Measurements from ENCODE around the gene CHST15. TPM values are rescaled to one million over a fixed set of nuclear protein-coding genes. Genes with fewer than 3 reads are reported as not detected.

The CHST15 gene
- total and polyA plus RNA-seq, 2 of the 4 experiments (the other 2 are of a cell fraction), result 0.14 to 0.18 TPM

DNA sequence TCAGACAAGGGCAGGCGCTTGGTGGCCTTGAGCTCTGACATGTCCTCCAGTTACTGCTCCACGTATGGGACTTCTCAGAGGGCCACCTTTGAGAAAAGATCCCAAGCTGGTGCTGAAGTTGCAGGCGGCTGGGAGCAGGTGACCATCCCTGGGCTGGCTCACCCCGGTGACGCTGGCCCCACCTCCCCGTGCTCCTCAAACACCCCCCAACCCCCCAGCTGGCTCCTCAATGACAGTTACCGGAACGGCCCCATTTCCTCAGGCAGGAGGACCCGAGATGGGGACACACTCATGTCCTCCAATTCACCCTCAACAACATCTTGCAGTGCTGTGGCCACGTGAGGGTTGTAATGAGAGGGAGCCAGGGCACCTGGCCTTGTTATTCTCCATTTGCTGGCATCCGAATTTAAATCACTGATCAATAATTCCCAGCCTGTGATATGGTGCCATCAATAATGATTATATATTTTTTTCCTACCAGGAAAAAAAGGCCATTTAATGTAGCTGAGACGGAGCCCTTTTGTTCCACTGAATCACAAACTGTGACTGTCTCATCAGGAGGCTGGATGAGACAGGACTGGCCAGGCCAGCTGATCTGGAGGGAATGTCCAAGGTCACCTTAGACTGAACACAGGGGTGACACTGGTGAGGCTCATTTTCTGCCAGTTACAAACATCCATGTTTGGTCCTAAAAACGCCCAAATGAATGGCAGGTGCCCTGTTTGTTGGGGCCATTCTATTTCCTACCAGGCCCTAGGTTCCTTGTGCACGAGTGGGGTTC lies 64.5 kb downstream of the CHST15 start:
- Histone ChIP-seq H3K79me1 (ENCODE audit: low read depth in 1 of 2, low read length in 2 of 2) (no peaks in the 10 kb centered on the region), H3K56ac (ENCODE audit: extremely low read depth, insufficient read depth, low read length) (no peak overlapping the region), H4K8ac (ENCODE audit: low read depth in 2 of 2, low read length in 2 of 2) (no peak overlapping the region), H3K4me1 (ENCODE audit: control insufficient read depth, insufficient read depth, low read length) (no peaks in the 10 kb centered on the region), H2AFZ (replicated peaks; ENCODE audit: low read length, poor library complexity) (no peak overlapping the region), H3K9me1 (ENCODE audit: insufficient read depth, low read length) (no peaks in the 10 kb centered on the region), H4K91ac (ENCODE audit: insufficient read depth, low read depth, low read length) (no peak overlapping the region), H3K18ac (ENCODE audit: low read depth, low read length) (no peak overlapping the region), H3K4ac (ENCODE audit: low read depth, low read length) (no peak overlapping the region), H3K4me3 (ENCODE audit: insufficient read depth, low read depth, low read length) (no peak overlapping the region), H4K20me1 (ENCODE audit: insufficient read depth, low read length) (no peaks in the 10 kb centered on the region), H3K14ac (replicated peaks; ENCODE audit: low read depth, low read length) (no peak overlapping the region), H3K9ac (ENCODE audit: low read depth, low read length) (no peak overlapping the region), H2AK9ac (replicated peaks; ENCODE audit: low read depth, low read length, poor library complexity) (no peak overlapping the region), H3K23ac (ENCODE audit: low read depth, low read length) (no peak overlapping the region), H2AK5ac (ENCODE audit: low read depth, low read length) (no peak overlapping the region), H2BK15ac (ENCODE audit: low read depth, low read length) (no peak overlapping the region), H3K27ac (ENCODE audit: insufficient read depth, low read length) (no peak overlapping the region), H2BK5ac (ENCODE audit: low read depth, low read length, poor library complexity, severe bottlenecking) (no peak overlapping the region), H4K5ac (ENCODE audit: low read depth, low read length) (no peak overlapping the region), H3K36me3 (ENCODE audit: control insufficient read depth, insufficient read depth, low read length) (no peaks in the 10 kb centered on the region), H2BK120ac (ENCODE audit: low read depth, low read length) (no peak overlapping the region), H3K27me3 (ENCODE audit: control insufficient read depth, insufficient read depth, low read length) (no peaks in the 10 kb centered on the region; the same call in 1 of the 2 replicates), H3K4me2 (ENCODE audit: low read depth, low read length) (no peak overlapping the region), H3K9me3 (ENCODE audit: control insufficient read depth, insufficient read depth, low read length) (no peaks in the 10 kb centered on the region), H2BK20ac (ENCODE audit: low read depth, low read length) (no peak overlapping the region)
- CTCF ChIA-PET, result no interaction called here
- in situ Hi-C loops (cut with MboI; ENCODE audit: low sequenced_read_pairs) (no loop called here), intact Hi-C loops (cut with micrococcal nuclease) (no loop called here), dilution Hi-C loops (cut with HindIII; ENCODE audit: low sequenced_read_pairs, unreplicated experiment) (no loop called here)
- ATAC-seq (ENCODE audit: low read depth) (no peak), DNase-seq (no peak)
- POLR2A ChIA-PET (ENCODE audit: unreplicated experiment), result no interaction called here
- BruUV-seq (replicated peaks), result no TSS peak
- WGBS, 2 experiments (ENCODE audit: extremely low coverage in 2 of 2, insufficient read length in 1 of 2), result 73% methylated on average over 6 of the region's 14 CpGs; no CpG with 5 or more reads in 1 of the 2 experiments
- TF ChIP-seq MXI1 (IDR thresholded peaks at IDR 0.05; ENCODE audit: borderline replicate concordance, low read depth, low read length) (no peak), RFX5 (IDR thresholded peaks at IDR 0.05; ENCODE audit: low read depth, low read length) (no peak), MAFK (IDR thresholded peaks at IDR 0.05; ENCODE audit: low read depth, low read length) (no peak), CHD1 (IDR thresholded peaks at IDR 0.05; ENCODE audit: low read depth, low read length) (no peak), RCOR1 (IDR thresholded peaks at IDR 0.05; ENCODE audit: insufficient replicate concordance, low read length) (no peak), NFE2L2 (IDR thresholded peaks at IDR 0.05; ENCODE audit: low read depth, low read length) (no peak), POLR2A (IDR thresholded peaks at IDR 0.05; ENCODE audit: low read depth, low read length) (no peak), SMC3 (IDR thresholded peaks at IDR 0.05; ENCODE audit: low read depth, low read length) (no peak), RAD21 (IDR thresholded peaks at IDR 0.05; ENCODE audit: low read length) (no peak), CEBPB (IDR thresholded peaks at IDR 0.05; ENCODE audit: low read depth, low read length) (no peak), BHLHE40 (IDR thresholded peaks at IDR 0.05; ENCODE audit: low read depth, low read length) (no peak), MAZ (IDR thresholded peaks at IDR 0.05; ENCODE audit: borderline replicate concordance, low read depth, low read length) (no peak), FOS (IDR thresholded peaks at IDR 0.05; ENCODE audit: low read depth, low read length) (no peak)
- TF ChIP-seq, protein P1, sequence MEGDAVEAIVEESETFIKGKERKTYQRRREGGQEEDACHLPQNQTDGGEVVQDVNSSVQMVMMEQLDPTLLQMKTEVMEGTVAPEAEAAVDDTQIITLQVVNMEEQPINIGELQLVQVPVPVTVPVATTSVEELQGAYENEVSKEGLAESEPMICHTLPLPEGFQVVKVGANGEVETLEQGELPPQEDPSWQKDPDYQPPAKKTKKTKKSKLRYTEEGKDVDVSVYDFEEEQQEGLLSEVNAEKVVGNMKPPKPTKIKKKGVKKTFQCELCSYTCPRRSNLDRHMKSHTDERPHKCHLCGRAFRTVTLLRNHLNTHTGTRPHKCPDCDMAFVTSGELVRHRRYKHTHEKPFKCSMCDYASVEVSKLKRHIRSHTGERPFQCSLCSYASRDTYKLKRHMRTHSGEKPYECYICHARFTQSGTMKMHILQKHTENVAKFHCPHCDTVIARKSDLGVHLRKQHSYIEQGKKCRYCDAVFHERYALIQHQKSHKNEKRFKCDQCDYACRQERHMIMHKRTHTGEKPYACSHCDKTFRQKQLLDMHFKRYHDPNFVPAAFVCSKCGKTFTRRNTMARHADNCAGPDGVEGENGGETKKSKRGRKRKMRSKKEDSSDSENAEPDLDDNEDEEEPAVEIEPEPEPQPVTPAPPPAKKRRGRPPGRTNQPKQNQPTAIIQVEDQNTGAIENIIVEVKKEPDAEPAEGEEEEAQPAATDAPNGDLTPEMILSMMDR (conservative IDR thresholded peaks at IDR 0.05; ENCODE audit: low read depth, low read length), result no peak
- TF ChIP-seq, protein P2, sequence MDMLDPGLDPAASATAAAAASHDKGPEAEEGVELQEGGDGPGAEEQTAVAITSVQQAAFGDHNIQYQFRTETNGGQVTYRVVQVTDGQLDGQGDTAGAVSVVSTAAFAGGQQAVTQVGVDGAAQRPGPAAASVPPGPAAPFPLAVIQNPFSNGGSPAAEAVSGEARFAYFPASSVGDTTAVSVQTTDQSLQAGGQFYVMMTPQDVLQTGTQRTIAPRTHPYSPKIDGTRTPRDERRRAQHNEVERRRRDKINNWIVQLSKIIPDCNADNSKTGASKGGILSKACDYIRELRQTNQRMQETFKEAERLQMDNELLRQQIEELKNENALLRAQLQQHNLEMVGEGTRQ (IDR thresholded peaks at IDR 0.05; ENCODE audit: low read depth, low read length), result no peak
- TF ChIP-seq, protein P3, sequence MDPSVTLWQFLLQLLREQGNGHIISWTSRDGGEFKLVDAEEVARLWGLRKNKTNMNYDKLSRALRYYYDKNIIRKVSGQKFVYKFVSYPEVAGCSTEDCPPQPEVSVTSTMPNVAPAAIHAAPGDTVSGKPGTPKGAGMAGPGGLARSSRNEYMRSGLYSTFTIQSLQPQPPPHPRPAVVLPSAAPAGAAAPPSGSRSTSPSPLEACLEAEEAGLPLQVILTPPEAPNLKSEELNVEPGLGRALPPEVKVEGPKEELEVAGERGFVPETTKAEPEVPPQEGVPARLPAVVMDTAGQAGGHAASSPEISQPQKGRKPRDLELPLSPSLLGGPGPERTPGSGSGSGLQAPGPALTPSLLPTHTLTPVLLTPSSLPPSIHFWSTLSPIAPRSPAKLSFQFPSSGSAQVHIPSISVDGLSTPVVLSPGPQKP (IDR thresholded peaks at IDR 0.05; ENCODE audit: borderline replicate concordance, low read depth, low read length), result no peak

Measured in IMR-90 (cell line).